Omental fat pad (tissue), 4 donors: Measurements from ENCODE around the gene KAZALD1. TPM values are rescaled to one million over a fixed set of nuclear protein-coding genes. Genes with fewer than 3 reads are reported as not detected.

Experiments
- ATAC-seq: fragments of 150-250 bp; one replicate; pipeline ENCODE4 v1.9.1; 2016; ENCODE audit warnings: mild to moderate bottlenecking, moderate library complexity; ENCODE audit not compliant: low FRiP score
- DNase-seq: peaks from one replicate; pipeline ENCODE4 v3.0.0-alpha.2; 2019; ENCODE audit warnings: low spot score
- CTCF ChIP-seq, 3 donors: fragments of 450-650 bp; IDR thresholded peaks; one replicate each; pipeline ENCODE4 v1.5.1; 2016 to 2017; ENCODE audit warnings: antibody characterized with exemption in 3 of 3, mild to moderate bottlenecking in 3 of 3, moderate library complexity in 2 of 3
- total RNA-seq, 4 donors: library from RNA; depleted of rRNA; stranded (reverse); fragments of >200 nt; gene quantifications; one replicate each; pipeline ENCODE4 v1.1.0, GENCODE V29; 2016

The KAZALD1 gene
- 10 to 100 TPM in 1 of 4 donors, 1 to 10 TPM in 2, under 1 TPM in 1; 0.72 to 15.0 (median 1.6) TPM for total RNA-seq

- DNase-seq, result no peak
- ATAC-seq, result no peak
- TF ChIP-seq CTCF (IDR thresholded peaks at IDR 0.05), result no peak
These were observed at the start of gene KAZALD1 for GRCh38 chr10:101061624-101062231. Gene KAZALD1, plus strand, starts transcription at chr10:101061989. Its CDS starts 604 bp downstream, at chr10:101062593.

GRCh38 chr10:101012525-101013364 is 49.0 kb upstream of the KAZALD1 start:
- peak in 1 of 3 donors; percentile 60 for TF ChIP-seq CTCF (IDR thresholded peaks at IDR 0.05)
- DNase-seq, result peak; percentile 90
- peak; percentile 89 for ATAC-seq

- DNase-seq (no peak), ATAC-seq (no peak)
- TF ChIP-seq CTCF (IDR thresholded peaks at IDR 0.05), result no peak
These were observed 48.4 kb upstream of the KAZALD1 start for GRCh38 chr10:101013365-101013825.

- DNase-seq (peak; percentile 97), ATAC-seq (peak; percentile 31)
- peak in 1 of 3 donors; percentile 79 for TF ChIP-seq CTCF (IDR thresholded peaks at IDR 0.05)
These were observed 47.4 kb upstream of the KAZALD1 start for GRCh38 chr10:101014230-101014884.

- ATAC-seq (no peak), DNase-seq (no peak)
- no peak for TF ChIP-seq CTCF (IDR thresholded peaks at IDR 0.05)
These were observed 46.7 kb upstream of the KAZALD1 start for GRCh38 chr10:101014966-101015581.

- no peak for DNase-seq
- TF ChIP-seq CTCF (IDR thresholded peaks at IDR 0.05), result no peak
- ATAC-seq, result no peak
These were observed 46.2 kb upstream of the KAZALD1 start for GRCh38 chr10:101015582-101015973.
